ENCODE measurements around the gene TST. TPM values are rescaled to one million over a fixed set of nuclear protein-coding genes. Genes with fewer than 3 reads are reported as not detected.
A peak's percentile ranks its signal among the peaks of the same experiment; 100 is the strongest.

The TST gene
- total and polyA plus RNA-seq, 10 of the 15 experiments (the other 5 are each of a cell fraction or from before 2014, with no cell fraction given), result 2.4 to 24.6 (median 10.4) TPM

DNA sequence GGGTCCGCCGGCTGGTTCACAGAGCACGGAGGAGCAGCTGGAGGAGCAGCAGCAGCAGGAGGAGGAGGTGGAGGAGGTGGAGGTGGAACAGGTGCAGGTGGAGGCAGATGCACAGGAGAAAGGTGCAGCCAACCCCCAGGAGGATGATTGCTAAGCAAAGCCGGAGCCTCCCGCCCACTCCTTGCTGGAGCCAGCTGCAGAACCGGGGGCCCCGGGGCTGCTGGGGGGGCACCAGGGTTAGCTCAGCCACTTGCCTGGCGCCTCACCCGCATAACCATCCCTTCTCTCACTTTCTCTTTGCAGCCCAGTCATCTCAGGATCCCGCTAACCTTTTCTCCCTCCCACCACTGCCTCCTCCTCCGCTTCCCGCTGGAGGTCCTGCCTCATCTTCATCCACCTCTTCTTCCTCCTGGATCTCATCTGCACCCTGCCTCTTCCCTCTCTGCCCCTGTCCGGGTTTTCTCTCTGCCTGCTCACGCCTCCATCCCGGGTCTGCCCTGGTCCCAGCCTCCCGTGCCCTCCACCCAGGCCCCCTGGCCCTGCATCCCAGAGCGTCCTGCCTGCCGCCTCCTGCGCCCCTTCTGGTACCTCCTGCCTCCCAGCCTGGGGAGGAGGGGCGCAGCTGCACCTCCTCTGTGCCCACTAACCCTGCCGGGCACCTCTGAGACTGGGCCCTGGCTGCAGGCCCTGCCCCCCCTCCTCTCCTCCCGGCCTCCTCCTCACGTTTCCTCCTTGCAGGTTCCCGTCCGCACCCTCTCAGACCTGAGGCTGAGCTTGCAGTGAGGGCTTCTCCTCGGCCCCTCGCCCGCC, 41.8 kb upstream of the TST start (continued):
- TF ChIP-seq, protein P1, sequence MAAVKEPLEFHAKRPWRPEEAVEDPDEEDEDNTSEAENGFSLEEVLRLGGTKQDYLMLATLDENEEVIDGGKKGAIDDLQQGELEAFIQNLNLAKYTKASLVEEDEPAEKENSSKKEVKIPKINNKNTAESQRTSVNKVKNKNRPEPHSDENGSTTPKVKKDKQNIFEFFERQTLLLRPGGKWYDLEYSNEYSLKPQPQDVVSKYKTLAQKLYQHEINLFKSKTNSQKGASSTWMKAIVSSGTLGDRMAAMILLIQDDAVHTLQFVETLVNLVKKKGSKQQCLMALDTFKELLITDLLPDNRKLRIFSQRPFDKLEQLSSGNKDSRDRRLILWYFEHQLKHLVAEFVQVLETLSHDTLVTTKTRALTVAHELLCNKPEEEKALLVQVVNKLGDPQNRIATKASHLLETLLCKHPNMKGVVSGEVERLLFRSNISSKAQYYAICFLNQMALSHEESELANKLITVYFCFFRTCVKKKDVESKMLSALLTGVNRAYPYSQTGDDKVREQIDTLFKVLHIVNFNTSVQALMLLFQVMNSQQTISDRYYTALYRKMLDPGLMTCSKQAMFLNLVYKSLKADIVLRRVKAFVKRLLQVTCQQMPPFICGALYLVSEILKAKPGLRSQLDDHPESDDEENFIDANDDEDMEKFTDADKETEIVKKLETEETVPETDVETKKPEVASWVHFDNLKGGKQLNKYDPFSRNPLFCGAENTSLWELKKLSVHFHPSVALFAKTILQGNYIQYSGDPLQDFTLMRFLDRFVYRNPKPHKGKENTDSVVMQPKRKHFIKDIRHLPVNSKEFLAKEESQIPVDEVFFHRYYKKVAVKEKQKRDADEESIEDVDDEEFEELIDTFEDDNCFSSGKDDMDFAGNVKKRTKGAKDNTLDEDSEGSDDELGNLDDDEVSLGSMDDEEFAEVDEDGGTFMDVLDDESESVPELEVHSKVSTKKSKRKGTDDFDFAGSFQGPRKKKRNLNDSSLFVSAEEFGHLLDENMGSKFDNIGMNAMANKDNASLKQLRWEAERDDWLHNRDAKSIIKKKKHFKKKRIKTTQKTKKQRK (IDR thresholded peaks at IDR 0.05; ENCODE audit: low read depth, low read length), result no peak
- TF ChIP-seq YY1 (IDR thresholded peaks at IDR 0.05; ENCODE audit: low read depth, low read length) (0 out of 2 replicates have a peak, but pooled peaks have one; percentile 21), POLR2AphosphoS5 (IDR thresholded peaks at IDR 0.05; ENCODE audit: low read length) (no peak), GABPA (IDR thresholded peaks at IDR 0.05; ENCODE audit: low read depth) (no peak), CHD2 (IDR thresholded peaks at IDR 0.05; ENCODE audit: borderline replicate concordance, low read depth, low read length) (no peak), ZNF217 (IDR thresholded peaks at IDR 0.05) (no peak), TARDBP (IDR thresholded peaks at IDR 0.05; ENCODE audit: borderline replicate concordance) (no peak), SIN3A (IDR thresholded peaks at IDR 0.05; ENCODE audit: low read depth, low read length) (no peak), PAX8 (IDR thresholded peaks at IDR 0.05) (no peak), MYC (IDR thresholded peaks at IDR 0.05; ENCODE audit: insufficient read depth, insufficient read length, insufficient replicate concordance, low read length, severe bottlenecking) (no peak), CEBPB (IDR thresholded peaks at IDR 0.05; ENCODE audit: borderline replicate concordance in 1 of 2, low read depth in 2 of 2, low read length in 2 of 2) (no peak), IKZF2 (IDR thresholded peaks at IDR 0.05) (peak; percentile 71 to 82), IRF4 (IDR thresholded peaks at IDR 0.05; ENCODE audit: low read depth, low read length) (peak; percentile 95), ATF7 (IDR thresholded peaks at IDR 0.05; ENCODE audit: low read depth) (0 out of 2 replicates have a peak, but pooled peaks have one; percentile 14), BHLHE40 (IDR thresholded peaks at IDR 0.05; ENCODE audit: borderline replicate concordance in 1 of 2, low read depth in 2 of 2, low read length in 1 of 2) (peak in 1 of 2 experiments; percentile 30; a peak in 1 of 4 replicates), CBFB (IDR thresholded peaks at IDR 0.05; ENCODE audit: low read depth) (peak; percentile 32; the same call in 1 of the 2 replicates), JUND (IDR thresholded peaks at IDR 0.05; ENCODE audit: low read depth, low read length) (0 out of 2 replicates have a peak, but pooled peaks have one; percentile 12), SRF (IDR thresholded peaks at IDR 0.05; ENCODE audit: low read depth in 2 of 2, low read length in 2 of 2) (0 out of 4 replicates have a peak, but pooled peaks of 1 of the 2 experiments have one; percentile 10), POU2F2 (IDR thresholded peaks at IDR 0.05; ENCODE audit: borderline replicate concordance, low read depth, low read length) (no peak), CREB1 (IDR thresholded peaks at IDR 0.05; ENCODE audit: low read depth) (0 out of 2 replicates have a peak, but pooled peaks have one; percentile 13), SMC3 (IDR thresholded peaks at IDR 0.05; ENCODE audit: borderline replicate concordance, low read length) (no peak)
- TF ChIP-seq, protein P2, sequence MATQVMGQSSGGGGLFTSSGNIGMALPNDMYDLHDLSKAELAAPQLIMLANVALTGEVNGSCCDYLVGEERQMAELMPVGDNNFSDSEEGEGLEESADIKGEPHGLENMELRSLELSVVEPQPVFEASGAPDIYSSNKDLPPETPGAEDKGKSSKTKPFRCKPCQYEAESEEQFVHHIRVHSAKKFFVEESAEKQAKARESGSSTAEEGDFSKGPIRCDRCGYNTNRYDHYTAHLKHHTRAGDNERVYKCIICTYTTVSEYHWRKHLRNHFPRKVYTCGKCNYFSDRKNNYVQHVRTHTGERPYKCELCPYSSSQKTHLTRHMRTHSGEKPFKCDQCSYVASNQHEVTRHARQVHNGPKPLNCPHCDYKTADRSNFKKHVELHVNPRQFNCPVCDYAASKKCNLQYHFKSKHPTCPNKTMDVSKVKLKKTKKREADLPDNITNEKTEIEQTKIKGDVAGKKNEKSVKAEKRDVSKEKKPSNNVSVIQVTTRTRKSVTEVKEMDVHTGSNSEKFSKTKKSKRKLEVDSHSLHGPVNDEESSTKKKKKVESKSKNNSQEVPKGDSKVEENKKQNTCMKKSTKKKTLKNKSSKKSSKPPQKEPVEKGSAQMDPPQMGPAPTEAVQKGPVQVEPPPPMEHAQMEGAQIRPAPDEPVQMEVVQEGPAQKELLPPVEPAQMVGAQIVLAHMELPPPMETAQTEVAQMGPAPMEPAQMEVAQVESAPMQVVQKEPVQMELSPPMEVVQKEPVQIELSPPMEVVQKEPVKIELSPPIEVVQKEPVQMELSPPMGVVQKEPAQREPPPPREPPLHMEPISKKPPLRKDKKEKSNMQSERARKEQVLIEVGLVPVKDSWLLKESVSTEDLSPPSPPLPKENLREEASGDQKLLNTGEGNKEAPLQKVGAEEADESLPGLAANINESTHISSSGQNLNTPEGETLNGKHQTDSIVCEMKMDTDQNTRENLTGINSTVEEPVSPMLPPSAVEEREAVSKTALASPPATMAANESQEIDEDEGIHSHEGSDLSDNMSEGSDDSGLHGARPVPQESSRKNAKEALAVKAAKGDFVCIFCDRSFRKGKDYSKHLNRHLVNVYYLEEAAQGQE (IDR thresholded peaks at IDR 0.05; ENCODE audit: low read depth, low read length), result no peak
